ENCODE measurements around the gene TOP2A.

DNA sequence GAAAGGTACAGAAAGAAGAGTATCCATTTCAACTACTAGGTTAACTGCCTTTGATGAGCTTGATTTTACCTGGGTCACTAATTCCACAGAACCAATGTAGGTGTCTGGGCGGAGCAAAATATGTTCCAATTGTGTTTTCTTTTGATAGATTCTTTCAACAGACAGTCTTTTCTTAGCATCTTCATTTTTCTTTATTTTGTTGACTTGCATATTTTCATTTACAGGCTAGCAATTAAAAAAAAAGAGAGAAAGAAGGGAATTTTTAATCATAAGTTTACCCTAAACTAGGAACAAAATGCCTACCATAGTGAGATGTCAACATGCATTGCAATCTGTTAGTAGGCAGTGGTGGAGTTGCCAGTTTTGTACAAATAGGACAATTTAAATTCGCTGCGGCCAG is 1.0 kb downstream of the TOP2A start:
- TF ChIP-seq POLR2A (IDR thresholded peaks at IDR 0.05; ENCODE audit: low read depth, low read length) (no peak), POLR2AphosphoS5 (IDR thresholded peaks at IDR 0.05; ENCODE audit: low read depth, low read length) (no peak), TAF1 (IDR thresholded peaks at IDR 0.05; ENCODE audit: borderline replicate concordance, low read depth, low read length) (no peak)

Data from GM12892 (cell line).